Stimulated activated CD4-positive, alpha-beta T cell treated with anti-CD3 and anti-CD28 coated beads, Interleukin-4, amount 100 ng/mL, for 24 hours (primary cell): Measurements from ENCODE around the gene SKIC8.
"Not testable (repeated sequence)": the region's sequence is repeated elsewhere in the genome, so short reads cannot be mapped to it uniquely, and the experiment has no call there.

Experiments used
- DNase-seq: peaks from one replicate; pipeline ENCODE4 v3.0.0-alpha.2; 2020

SKIC8 gene

DNA sequence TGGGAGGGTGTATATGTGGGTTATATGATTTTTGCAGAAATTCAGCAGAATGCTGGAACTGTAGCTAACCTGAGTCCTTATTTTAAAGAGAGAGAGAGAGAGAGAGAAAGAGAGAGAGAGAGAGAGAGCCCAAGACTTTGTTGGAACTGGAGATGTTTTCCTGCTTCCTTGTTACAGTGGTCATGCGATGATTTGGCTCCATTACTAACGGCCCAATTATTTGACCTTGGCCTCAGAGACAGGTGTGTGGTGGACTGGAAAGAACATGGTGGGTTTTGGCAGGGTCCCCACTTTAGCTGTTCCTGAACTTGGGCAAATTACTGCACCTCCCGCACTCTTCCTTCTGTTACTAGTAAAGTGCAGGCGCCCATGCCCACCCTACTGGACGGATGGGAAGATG, 50.3 kb downstream of the SKIC8 start:
- no peak for DNase-seq

- DNase-seq: no peak
These were observed 51.5 kb downstream of the SKIC8 start for GRCh38 chr15:78247911-78248310.

DNA sequence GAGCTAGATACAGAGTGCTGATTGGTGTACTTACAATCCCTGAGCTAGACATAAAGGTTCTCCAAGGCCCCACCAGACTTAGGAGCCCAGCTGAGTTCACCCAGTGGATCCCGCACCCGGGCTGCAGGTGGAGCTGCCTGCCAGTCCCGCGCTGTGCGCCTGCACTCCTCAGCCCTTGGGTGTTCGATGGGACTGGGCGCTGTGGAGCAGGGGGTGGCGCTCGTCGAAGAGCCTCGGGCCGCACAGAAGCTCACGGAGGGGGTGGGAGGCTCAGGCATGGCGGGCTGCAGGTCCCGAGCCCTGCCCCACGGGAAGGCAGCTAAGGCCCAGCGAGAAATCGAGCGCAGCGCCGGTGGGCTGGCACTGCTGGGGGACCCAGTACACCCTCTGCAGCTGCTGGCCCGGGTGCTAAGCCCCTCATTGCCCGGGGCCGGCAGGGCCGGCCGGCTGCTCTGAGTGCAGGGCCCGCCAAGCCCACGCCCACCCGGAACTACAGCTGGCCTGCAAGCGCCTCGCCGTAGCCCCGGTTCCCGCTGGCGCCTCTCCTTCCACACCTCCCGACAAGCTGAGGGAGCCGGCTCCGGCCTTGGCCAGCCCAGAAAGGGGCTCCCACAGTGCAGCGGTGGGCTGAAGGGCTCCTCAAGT, 53.3 kb downstream of the SKIC8 start:
- not testable (repeated sequence) for DNase-seq

DNA sequence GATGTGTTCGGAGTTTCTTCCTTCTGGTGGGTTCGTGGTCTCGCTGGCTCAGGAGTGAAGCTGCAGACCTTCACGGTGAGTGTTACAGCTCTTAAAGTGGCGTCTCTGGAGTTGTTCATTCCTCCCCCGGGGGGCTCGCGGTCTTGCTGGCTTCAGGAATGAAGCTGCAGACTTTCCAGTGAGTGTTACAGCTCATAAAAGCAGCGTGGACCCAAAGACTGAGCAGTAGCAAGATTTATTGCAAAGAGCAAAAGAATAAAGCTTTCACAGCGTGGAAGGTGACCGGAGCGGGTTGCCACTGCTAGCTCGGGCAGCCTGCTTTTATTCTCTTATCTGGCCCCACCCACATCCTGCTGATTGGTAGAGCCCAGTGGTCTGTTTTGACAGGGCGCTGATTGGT, 54.0 kb downstream of the SKIC8 start:
- not testable (repeated sequence) for DNase-seq

- DNase-seq: no peak
These were observed 54.5 kb downstream of the SKIC8 start for GRCh38 chr15:78244893-78245292.

DNA sequence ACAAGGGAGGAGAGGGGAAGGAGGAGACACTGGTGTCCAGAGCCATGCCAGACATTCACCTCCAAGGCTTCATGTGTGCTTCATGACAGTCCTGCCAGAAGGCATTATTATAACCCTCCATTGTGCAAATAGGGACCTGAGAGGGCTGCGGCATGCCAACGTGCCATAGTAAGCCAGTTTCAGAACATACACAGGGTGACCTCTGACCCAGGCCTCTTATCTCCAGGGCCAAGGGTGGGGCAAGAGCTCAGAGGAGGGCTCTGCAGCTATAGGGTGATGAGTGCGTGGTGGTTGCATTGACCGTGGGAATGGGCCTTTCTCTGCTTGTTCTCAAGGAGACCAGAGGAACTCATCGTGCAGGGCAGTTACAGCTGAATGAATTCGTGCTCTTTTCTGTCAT, 55.3 kb downstream of the SKIC8 start:
- no peak for DNase-seq

GRCh38 chr15:78243491-78243941, 55.9 kb downstream of the SKIC8 start:
- no peak for DNase-seq

- DNase-seq: no peak
These were observed 56.4 kb downstream of the SKIC8 start for GRCh38 chr15:78243058-78243457.

DNA sequence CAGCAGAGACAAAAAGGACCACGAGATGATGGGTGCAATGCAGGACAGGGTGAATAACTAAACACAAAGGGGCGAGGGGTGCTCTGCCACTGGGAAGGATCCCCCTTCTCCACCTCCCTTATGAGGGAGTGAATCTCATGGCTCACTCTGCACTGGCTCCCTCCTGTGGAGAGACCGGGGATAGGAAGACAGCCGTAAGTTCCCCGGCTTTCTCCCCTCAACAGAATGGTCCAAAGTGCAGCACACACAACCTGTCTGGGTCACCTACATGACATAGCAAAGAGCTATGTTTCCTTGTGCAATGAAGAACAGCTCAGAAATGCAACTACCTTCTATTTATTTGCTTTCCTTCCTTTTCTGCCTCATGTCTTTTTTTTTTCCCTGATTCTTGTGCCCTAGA, 57.3 kb downstream of the SKIC8 start:
- no peak for DNase-seq

DNA sequence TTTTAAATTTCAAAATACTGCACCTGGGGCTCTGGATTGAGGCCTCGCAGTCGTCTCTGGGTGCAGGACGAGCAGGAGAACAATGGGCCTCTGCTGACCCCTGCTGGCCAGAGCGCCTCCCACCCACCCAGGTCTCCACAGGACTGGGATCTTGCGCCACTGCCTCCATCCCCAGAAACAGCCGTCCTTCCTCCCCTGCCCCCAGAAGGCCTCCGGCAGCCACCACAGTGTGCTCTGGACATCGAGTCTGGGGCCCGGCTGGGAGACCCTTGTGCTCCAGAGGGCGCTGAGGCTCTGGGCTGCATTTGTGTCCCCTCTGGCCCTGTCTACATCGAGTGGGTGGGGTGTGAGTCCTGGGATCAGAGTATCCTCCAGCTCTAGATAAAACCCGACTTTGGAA, 58.4 kb downstream of the SKIC8 start:
- peak; percentile 86 for DNase-seq

GRCh38 chr15:78239811-78240210, 59.6 kb downstream of the SKIC8 start:
- no peak for DNase-seq

DNA sequence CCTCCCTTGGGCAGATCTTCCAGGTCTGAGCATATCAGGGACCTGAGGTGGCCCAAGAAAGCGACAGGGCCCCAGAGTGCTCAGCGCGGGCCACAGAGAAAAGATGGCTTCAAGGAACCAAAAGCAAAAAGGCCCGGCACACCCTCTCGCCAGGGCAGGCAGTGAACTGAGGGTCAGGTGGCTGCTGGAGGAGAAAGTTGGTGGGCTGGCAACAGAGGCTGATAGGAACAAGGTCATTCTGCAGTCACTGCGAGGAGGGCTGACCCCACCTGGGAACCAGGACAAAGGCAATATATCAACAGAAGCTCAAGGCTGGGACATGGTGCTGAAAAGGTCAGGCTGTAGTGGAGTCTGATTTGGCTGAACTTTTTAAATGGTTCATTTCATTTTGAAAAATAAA, 62.3 kb downstream of the SKIC8 start:
- no peak for DNase-seq

- DNase-seq: no peak
These were observed 62.9 kb downstream of the SKIC8 start for GRCh38 chr15:78236491-78236890.

GRCh38 chr15:78234515-78235040, 64.8 kb downstream of the SKIC8 start, which contains the start of gene ACSBG1:
Gene ACSBG1, minus strand, starts transcription at chr15:78234565. Its CDS starts 64 bp downstream, at chr15:78234501.
- no peak for DNase-seq

- DNase-seq: no peak
These were observed 65.9 kb downstream of the SKIC8 start for GRCh38 chr15:78233496-78233895.
